HG02588 (cell line): Measurements from ENCODE around the gene AGTPBP1.

ENCODE experiments used
- ATAC-seq: cut with Tn5 transposase; IDR thresholded peaks from one replicate; pipeline ENCODE4 v1.9.1; 2021; ENCODE audit warnings: mild to moderate bottlenecking, moderate library complexity; ENCODE audit not compliant: unreplicated experiment

Gene AGTPBP1

GRCh38 chr9:85541876-85542275, 199.9 kb downstream of the AGTPBP1 start:
- ATAC-seq = no peak

- ATAC-seq = no peak
Measured at GRCh38 chr9:85536514-85536913, 205.2 kb downstream of the AGTPBP1 start.

- ATAC-seq = no peak
Measured at GRCh38 chr9:85536076-85536475, 205.7 kb downstream of the AGTPBP1 start.

- no peak for ATAC-seq
Measured at GRCh38 chr9:85534340-85534739, 207.4 kb downstream of the AGTPBP1 start.

GRCh38 chr9:85533538-85533937, 208.2 kb downstream of the AGTPBP1 start:
- no peak for ATAC-seq

- no peak for ATAC-seq
Measured at GRCh38 chr9:85530721-85531120, 211.0 kb downstream of the AGTPBP1 start.

GRCh38 chr9:85528607-85529006, 213.1 kb downstream of the AGTPBP1 start:
- ATAC-seq = no peak

GRCh38 chr9:85528142-85528541, 213.6 kb downstream of the AGTPBP1 start:
- ATAC-seq = no peak

GRCh38 chr9:85527331-85528020, 214.3 kb downstream of the AGTPBP1 start:
- no peak for ATAC-seq

GRCh38 chr9:85524531-85524930, 217.2 kb downstream of the AGTPBP1 start:
- ATAC-seq = no peak

GRCh38 chr9:85523202-85523601, 218.6 kb downstream of the AGTPBP1 start:
- no peak for ATAC-seq

GRCh38 chr9:85522459-85523092, 219.2 kb downstream of the AGTPBP1 start:
- peak; percentile 41 for ATAC-seq

- ATAC-seq = no peak
Measured at GRCh38 chr9:85521371-85522197, 220.2 kb downstream of the AGTPBP1 start.

- ATAC-seq = no peak
Measured at GRCh38 chr9:85516976-85517637, 224.6 kb downstream of the AGTPBP1 start.

GRCh38 chr9:85516455-85516854, 225.3 kb downstream of the AGTPBP1 start:
- ATAC-seq = no peak

GRCh38 chr9:85515021-85515420, 226.7 kb downstream of the AGTPBP1 start:
- ATAC-seq = no peak

GRCh38 chr9:85514256-85514655, 227.5 kb downstream of the AGTPBP1 start:
- ATAC-seq = no peak

GRCh38 chr9:85511746-85512145, 230.0 kb downstream of the AGTPBP1 start:
- ATAC-seq = no peak

- ATAC-seq = no peak
Measured at GRCh38 chr9:85510830-85511504, 230.8 kb downstream of the AGTPBP1 start.

- ATAC-seq = no peak
Measured at GRCh38 chr9:85508616-85509015, 233.1 kb downstream of the AGTPBP1 start.

- ATAC-seq = no peak
Measured at GRCh38 chr9:85505612-85506011, 236.1 kb downstream of the AGTPBP1 start.
